H1 (cell line): ENCODE measurements around the gene PPFIA2. TPM values are rescaled to one million over a fixed set of nuclear protein-coding genes. Genes with fewer than 3 reads are reported as not detected.

Experiments used
- BACH1 ChIP-seq: IDR thresholded peaks from 2 replicates; pipeline ENCODE4 v1.6.1; 2012; ENCODE audit warnings: low read length, improper control_type of control experiment
- BCL11A ChIP-seq, 2 experiments: IDR thresholded peaks; one replicate each; pipeline ENCODE4 v1.6.1; 2011; ENCODE audit warnings: low read depth in 2 of 2, low read length in 2 of 2, mild to moderate bottlenecking in 2 of 2
- CHD7 ChIP-seq: fragments of 300-600 bp; sonication (generic); IDR thresholded peaks from 2 replicates; pipeline ENCODE4 v1.7.1; 2012; ENCODE audit warnings: low read length, moderate library complexity, mild to moderate bottlenecking, inconsistent platforms; ENCODE audit not compliant: insufficient replicate concordance
- CREB1 ChIP-seq: IDR thresholded peaks from 2 replicates; pipeline ENCODE4 v1.6.1; 2012; ENCODE audit warnings: inconsistent platforms
- EP300 ChIP-seq, 2 experiments: IDR thresholded peaks; 1 replicate in 1 of 2; 2 replicates in 1 of 2; pipeline ENCODE4 v1.6.1; 2011 to 2012; ENCODE audit warnings: low read depth in 2 of 2, low read length in 2 of 2, mild to moderate bottlenecking in 2 of 2, borderline replicate concordance in 1 of 2, inconsistent platforms in 1 of 2, moderate library complexity in 1 of 2
- KDM1A ChIP-seq: fragments of 200-600, 300-600 bp; sonication (generic); IDR thresholded peaks from 2 replicates; pipeline ENCODE4 v1.7.1; 2016; ENCODE audit warnings: mild to moderate bottlenecking, low read length, borderline replicate concordance
- polyA plus RNA-seq, 7 experiments: library from polyadenylated mRNA; depleted of rRNA in 3 of 7; stranded (reverse) in 5 of 7; unstranded in 2 of 7; fragments of >200 nt in 5 of 7; fragments of 200-250 nt in 2 of 7; gene quantifications; 1 replicate in 5 of 7; 2 replicates in 1 of 7; 4 replicates in 1 of 7; pipeline versions ENCODE4 v1.2.1 to v1.2.3, GENCODE V29; 2011 to 2013; ENCODE audit warnings: missing spikeins in 2 of 7, mixed read lengths in 2 of 7
- total RNA-seq: library from RNA; stranded (reverse); fragmentation: NEBNext Ultra II Directional; extraction: Animal tissue kit (Norgen Biotek cat#: 25700); gene quantifications from 2 replicates; pipeline ENCODE4 v1.2.1, GENCODE V29; 2021

PPFIA2 gene
- total and polyA plus RNA-seq, 2 of the 8 experiments (the other 6 are each of a cell fraction or from before 2014, with no cell fraction given): 1.2 to 1.8 TPM

DNA sequence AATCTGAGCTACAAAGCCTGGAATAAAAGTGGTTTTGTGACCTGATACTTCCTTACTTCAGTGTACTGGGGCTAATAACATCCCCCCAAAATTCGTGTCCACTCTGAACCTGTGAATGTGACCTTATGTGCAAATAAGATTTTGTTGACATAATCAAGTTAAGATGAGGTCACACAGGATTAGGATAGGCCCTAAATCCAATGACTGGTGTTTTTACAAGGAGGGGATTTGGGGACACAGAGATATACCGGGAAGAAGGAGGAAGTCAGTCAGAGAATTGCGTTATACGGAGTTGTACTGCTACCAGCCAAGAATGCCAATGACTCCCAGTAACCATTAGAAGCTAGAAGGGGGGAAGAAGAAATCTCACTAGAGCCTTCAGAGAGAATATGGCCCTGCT is 381.4 kb downstream of the PPFIA2 start (continued):
- TF ChIP-seq CHD7: no peak
- no peak for TF ChIP-seq KDM1A
- TF ChIP-seq BACH1: no peak
- TF ChIP-seq EP300 (IDR thresholded peaks at IDR 0.05; ENCODE audit: borderline replicate concordance in 1 of 2, low read depth in 2 of 2, low read length in 2 of 2): no peak
- TF ChIP-seq BCL11A (IDR thresholded peaks at IDR 0.05; ENCODE audit: low read depth in 2 of 2, low read length in 2 of 2): no peak
- no peak for TF ChIP-seq CREB1
